ENCODE measurements around the gene ARHGEF33. TPM values are rescaled to one million over a fixed set of nuclear protein-coding genes. Genes with fewer than 3 reads are reported as not detected.

The ARHGEF33 gene
- total RNA-seq, 1 experiment from 2014 or later, result 0.71 TPM

GRCh38 chr2:38978296-38978903 is 88.7 kb downstream of the ARHGEF33 start:
- Mint-ChIP-seq H3K27me3 (ENCODE audit: unreplicated experiment) (no peaks in the 10 kb centered on the region), H3K36me3 (ENCODE audit: insufficient read depth, unreplicated experiment) (no peaks in the 10 kb centered on the region), H3K4me3 (ENCODE audit: low read depth, unreplicated experiment) (no peak overlapping the region), H3K9me3 (ENCODE audit: low read depth, unreplicated experiment) (no peaks in the 10 kb centered on the region), H3K27ac (ENCODE audit: unreplicated experiment) (no peak overlapping the region), H3K4me1 (ENCODE audit: low read depth, unreplicated experiment) (no peaks in the 10 kb centered on the region)
- CTCF ChIA-PET, result interaction anchor here (1.5 kb wide), 1 partner anchor 31 kb away, joined by 4 read pairs; no protein-coding TSS in a partner anchor
- BruUV-seq (replicated peaks), result no TSS peak
- no peak for DNase-seq
- TF ChIP-seq, protein P1, sequence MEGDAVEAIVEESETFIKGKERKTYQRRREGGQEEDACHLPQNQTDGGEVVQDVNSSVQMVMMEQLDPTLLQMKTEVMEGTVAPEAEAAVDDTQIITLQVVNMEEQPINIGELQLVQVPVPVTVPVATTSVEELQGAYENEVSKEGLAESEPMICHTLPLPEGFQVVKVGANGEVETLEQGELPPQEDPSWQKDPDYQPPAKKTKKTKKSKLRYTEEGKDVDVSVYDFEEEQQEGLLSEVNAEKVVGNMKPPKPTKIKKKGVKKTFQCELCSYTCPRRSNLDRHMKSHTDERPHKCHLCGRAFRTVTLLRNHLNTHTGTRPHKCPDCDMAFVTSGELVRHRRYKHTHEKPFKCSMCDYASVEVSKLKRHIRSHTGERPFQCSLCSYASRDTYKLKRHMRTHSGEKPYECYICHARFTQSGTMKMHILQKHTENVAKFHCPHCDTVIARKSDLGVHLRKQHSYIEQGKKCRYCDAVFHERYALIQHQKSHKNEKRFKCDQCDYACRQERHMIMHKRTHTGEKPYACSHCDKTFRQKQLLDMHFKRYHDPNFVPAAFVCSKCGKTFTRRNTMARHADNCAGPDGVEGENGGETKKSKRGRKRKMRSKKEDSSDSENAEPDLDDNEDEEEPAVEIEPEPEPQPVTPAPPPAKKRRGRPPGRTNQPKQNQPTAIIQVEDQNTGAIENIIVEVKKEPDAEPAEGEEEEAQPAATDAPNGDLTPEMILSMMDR (IDR thresholded peaks at IDR 0.05; ENCODE audit: unreplicated experiment), result no peak
- intact Hi-C loops (cut with micrococcal nuclease; ENCODE audit: unreplicated experiment), result no loop called here

DNA sequence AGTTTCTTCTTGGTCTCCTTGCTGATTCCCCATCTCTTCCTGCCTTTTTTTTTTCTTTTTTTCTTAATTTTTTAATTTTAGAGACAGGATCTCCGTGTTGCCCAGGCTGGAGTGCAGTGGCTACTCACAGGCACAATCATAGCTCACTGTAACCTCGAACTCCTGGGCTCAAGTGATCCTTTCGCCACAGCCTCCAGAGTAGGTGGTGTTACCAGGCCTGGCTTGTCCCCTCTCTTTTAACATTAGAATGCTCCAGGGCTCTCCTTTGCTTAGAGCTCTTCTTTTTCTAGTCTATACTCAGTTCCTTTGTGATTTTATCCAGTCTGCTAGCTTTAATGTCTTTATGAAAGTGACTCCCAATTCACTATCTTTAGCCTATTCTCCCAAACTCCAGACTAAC is 89.2 kb downstream of the ARHGEF33 start:
- Mint-ChIP-seq H3K4me3 (ENCODE audit: low read depth, unreplicated experiment) (no peak overlapping the region), H3K27me3 (ENCODE audit: unreplicated experiment) (no peaks in the 10 kb centered on the region), H3K4me1 (ENCODE audit: low read depth, unreplicated experiment) (no peaks in the 10 kb centered on the region), H3K9me3 (ENCODE audit: low read depth, unreplicated experiment) (no peaks in the 10 kb centered on the region), H3K36me3 (ENCODE audit: insufficient read depth, unreplicated experiment) (no peaks in the 10 kb centered on the region), H3K27ac (ENCODE audit: unreplicated experiment) (no peak overlapping the region)
- intact Hi-C loops (cut with micrococcal nuclease; ENCODE audit: unreplicated experiment), result no loop called here
- CTCF ChIA-PET, result interaction anchor here (1.5 kb wide), 1 partner anchor 31 kb away, joined by 4 read pairs; no protein-coding TSS in a partner anchor
- no TSS peak for BruUV-seq (replicated peaks)
- no peak for DNase-seq
- TF ChIP-seq, protein P1 (IDR thresholded peaks at IDR 0.05; ENCODE audit: unreplicated experiment), result no peak

GRCh38 chr2:38981003-38981669 is 91.5 kb downstream of the ARHGEF33 start:
- Mint-ChIP-seq H3K9me3 (ENCODE audit: low read depth, unreplicated experiment) (no peaks in the 10 kb centered on the region), H3K4me1 (ENCODE audit: low read depth, unreplicated experiment) (no peaks in the 10 kb centered on the region), H3K27ac (ENCODE audit: unreplicated experiment) (no peak overlapping the region), H3K4me3 (ENCODE audit: low read depth, unreplicated experiment) (no peak overlapping the region), H3K27me3 (ENCODE audit: unreplicated experiment) (no peaks in the 10 kb centered on the region), H3K36me3 (ENCODE audit: insufficient read depth, unreplicated experiment) (peaks cover 4% of the 10 kb centered on the region)
- CTCF ChIA-PET, result no interaction called here
- TF ChIP-seq, protein P1 (IDR thresholded peaks at IDR 0.05; ENCODE audit: unreplicated experiment), result no peak
- intact Hi-C loops (cut with micrococcal nuclease; ENCODE audit: unreplicated experiment), result no loop called here
- DNase-seq, result no peak
- no TSS peak for BruUV-seq (replicated peaks)

DNA sequence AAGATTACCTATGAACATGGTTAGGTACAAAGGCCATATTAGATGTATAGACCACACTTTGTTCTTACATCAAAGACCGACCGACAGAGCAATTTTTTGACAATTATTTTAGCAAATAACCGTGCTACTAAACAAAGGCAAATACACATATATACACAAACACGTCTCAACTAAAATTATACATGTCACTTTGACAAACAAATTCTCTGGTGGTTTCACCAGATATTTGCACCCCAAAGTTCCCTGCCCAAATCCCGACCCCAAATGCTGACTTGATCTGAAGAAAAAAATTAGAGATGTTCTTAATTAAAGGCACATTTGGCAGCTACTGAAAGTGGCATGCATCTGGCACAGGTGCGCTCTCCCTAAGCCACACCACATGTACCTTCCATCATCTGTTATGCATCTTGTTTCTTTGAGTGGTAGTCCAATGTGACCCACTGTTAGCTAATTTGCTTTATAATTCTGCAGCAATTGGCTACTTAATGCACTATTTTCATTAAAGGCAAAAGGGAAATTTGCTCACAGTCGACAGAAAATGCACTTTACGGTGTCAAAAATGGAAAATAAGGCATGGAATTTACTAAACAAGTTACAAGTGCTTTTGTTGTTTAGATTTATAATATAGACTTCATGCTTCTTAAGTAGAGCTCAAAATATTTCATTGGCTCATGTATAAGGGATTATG is 92.1 kb downstream of the ARHGEF33 start:
- H3K27me3 Mint-ChIP-seq (ENCODE audit: unreplicated experiment), result no peaks in the 10 kb centered on the region

More for the DNA sequence above, 92.1 kb downstream of the ARHGEF33 start:
- TF ChIP-seq, protein P1 (IDR thresholded peaks at IDR 0.05; ENCODE audit: unreplicated experiment), result no peak
- DNase-seq, result no peak
- H3K4me1 Mint-ChIP-seq (ENCODE audit: low read depth, unreplicated experiment), result no peaks in the 10 kb centered on the region
- no peak overlapping the region for H3K4me3 Mint-ChIP-seq (ENCODE audit: low read depth, unreplicated experiment)
- intact Hi-C loops (cut with micrococcal nuclease; ENCODE audit: unreplicated experiment), result no loop called here
- H3K9me3 Mint-ChIP-seq (ENCODE audit: low read depth, unreplicated experiment), result no peaks in the 10 kb centered on the region
- BruUV-seq (replicated peaks), result no TSS peak
- H3K36me3 Mint-ChIP-seq (ENCODE audit: insufficient read depth, unreplicated experiment), result peaks cover 4% of the 10 kb centered on the region
- CTCF ChIA-PET, result no interaction called here
- no peak overlapping the region for H3K27ac Mint-ChIP-seq (ENCODE audit: unreplicated experiment)

All from Calu3 (cell line).